IMR-90 (cell line): ENCODE data around the gene DEPDC5.

Source experiments
- CEBPB ChIP-seq: IDR thresholded peaks from 2 replicates; pipeline ENCODE4 v1.6.1; 2012; ENCODE audit warnings: low read depth, low read length, improper control_type of control experiment
- MAZ ChIP-seq: IDR thresholded peaks from 2 replicates; pipeline ENCODE4 v1.6.1; 2012; ENCODE audit warnings: low read depth, mild to moderate bottlenecking, low read length, improper control_type of control experiment, moderate library complexity, borderline replicate concordance
- MXI1 ChIP-seq: IDR thresholded peaks from 2 replicates; pipeline ENCODE4 v1.6.1; 2012; ENCODE audit warnings: low read depth, mild to moderate bottlenecking, low read length, moderate library complexity, borderline replicate concordance
- POLR2A ChIP-seq: IDR thresholded peaks from 2 replicates; pipeline ENCODE4 v1.6.1; 2012; ENCODE audit warnings: mild to moderate bottlenecking, low read depth, low read length
- RAD21 ChIP-seq: IDR thresholded peaks from 2 replicates; pipeline ENCODE4 v1.6.1; 2012; ENCODE audit warnings: low read length, improper control_type of control experiment
- TF ChIP-seq, protein P1 (sequence below): conservative IDR thresholded peaks from 2 replicates; pipeline ENCODE4 v1.5.1; 2012; ENCODE audit warnings: mild to moderate bottlenecking, low read depth, low read length, improper control_type of control experiment
- TF ChIP-seq, protein P2 (sequence below): fragments of 150-350 bp; IDR thresholded peaks from 2 replicates; pipeline ENCODE4 v1.6.1; 2017; ENCODE audit warnings: mild to moderate bottlenecking, antibody characterized with exemption, low read length, low read depth
- TF ChIP-seq, protein P3 (sequence below): fragments of 150-350 bp; IDR thresholded peaks from 2 replicates; pipeline ENCODE4 v1.6.1; 2016; ENCODE audit warnings: low read depth, mild to moderate bottlenecking, low read length, moderate library complexity, borderline replicate concordance

DNA sequence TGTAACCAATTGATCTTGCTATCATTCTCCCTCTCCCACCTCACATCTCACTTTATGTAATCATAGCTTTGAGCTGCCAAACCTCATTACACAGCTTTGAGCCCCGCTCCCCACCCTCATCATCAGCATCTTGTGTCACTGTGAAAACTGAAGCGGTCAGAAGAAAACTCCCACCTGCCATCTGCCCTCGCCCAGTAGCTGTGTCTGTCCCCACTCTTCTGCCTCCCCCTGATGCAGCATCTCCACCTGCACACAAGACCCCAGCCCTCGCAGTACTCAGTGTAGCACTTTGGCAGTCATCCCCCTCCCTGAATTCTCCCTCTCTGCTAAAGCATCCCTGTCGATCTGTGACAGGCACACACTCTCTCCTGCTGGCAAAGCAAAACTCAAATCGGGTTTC lies 130.2 kb downstream of the DEPDC5 start:
- TF ChIP-seq, protein P1, sequence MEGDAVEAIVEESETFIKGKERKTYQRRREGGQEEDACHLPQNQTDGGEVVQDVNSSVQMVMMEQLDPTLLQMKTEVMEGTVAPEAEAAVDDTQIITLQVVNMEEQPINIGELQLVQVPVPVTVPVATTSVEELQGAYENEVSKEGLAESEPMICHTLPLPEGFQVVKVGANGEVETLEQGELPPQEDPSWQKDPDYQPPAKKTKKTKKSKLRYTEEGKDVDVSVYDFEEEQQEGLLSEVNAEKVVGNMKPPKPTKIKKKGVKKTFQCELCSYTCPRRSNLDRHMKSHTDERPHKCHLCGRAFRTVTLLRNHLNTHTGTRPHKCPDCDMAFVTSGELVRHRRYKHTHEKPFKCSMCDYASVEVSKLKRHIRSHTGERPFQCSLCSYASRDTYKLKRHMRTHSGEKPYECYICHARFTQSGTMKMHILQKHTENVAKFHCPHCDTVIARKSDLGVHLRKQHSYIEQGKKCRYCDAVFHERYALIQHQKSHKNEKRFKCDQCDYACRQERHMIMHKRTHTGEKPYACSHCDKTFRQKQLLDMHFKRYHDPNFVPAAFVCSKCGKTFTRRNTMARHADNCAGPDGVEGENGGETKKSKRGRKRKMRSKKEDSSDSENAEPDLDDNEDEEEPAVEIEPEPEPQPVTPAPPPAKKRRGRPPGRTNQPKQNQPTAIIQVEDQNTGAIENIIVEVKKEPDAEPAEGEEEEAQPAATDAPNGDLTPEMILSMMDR = no peak
- TF ChIP-seq, protein P2, sequence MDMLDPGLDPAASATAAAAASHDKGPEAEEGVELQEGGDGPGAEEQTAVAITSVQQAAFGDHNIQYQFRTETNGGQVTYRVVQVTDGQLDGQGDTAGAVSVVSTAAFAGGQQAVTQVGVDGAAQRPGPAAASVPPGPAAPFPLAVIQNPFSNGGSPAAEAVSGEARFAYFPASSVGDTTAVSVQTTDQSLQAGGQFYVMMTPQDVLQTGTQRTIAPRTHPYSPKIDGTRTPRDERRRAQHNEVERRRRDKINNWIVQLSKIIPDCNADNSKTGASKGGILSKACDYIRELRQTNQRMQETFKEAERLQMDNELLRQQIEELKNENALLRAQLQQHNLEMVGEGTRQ = no peak
- TF ChIP-seq MAZ (no peak), CEBPB (no peak), POLR2A (no peak), MXI1 (no peak), RAD21 (no peak)
- TF ChIP-seq, protein P3, sequence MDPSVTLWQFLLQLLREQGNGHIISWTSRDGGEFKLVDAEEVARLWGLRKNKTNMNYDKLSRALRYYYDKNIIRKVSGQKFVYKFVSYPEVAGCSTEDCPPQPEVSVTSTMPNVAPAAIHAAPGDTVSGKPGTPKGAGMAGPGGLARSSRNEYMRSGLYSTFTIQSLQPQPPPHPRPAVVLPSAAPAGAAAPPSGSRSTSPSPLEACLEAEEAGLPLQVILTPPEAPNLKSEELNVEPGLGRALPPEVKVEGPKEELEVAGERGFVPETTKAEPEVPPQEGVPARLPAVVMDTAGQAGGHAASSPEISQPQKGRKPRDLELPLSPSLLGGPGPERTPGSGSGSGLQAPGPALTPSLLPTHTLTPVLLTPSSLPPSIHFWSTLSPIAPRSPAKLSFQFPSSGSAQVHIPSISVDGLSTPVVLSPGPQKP = no peak
